GM19452 (cell line): ENCODE measurements around the gene SPDYE1.

ENCODE experiments used
- ATAC-seq: cut with Tn5 transposase; IDR thresholded peaks from one replicate; pipeline ENCODE4 v1.9.1; 2021; ENCODE audit not compliant: unreplicated experiment

The SPDYE1 gene

DNA sequence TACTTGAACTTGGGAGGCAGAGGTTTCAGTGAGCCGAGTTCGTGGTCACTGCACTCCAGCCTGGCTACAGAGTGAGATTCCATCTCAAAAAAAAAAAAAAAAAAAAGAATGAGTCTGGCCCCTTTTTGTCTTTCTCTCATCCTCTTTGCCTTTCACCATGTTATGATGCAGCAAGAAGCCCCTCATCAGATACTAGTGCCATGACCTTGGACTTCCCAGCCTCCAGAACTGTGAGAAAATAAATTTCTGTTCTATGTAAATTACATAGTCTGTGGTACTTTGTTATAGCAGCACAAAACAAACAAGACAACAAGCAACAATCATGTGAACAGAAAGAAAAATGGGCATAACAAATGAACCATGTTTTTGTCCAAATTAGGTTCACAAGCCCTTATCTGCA is 44.5 kb downstream of the SPDYE1 start:
- ATAC-seq: no peak

DNA sequence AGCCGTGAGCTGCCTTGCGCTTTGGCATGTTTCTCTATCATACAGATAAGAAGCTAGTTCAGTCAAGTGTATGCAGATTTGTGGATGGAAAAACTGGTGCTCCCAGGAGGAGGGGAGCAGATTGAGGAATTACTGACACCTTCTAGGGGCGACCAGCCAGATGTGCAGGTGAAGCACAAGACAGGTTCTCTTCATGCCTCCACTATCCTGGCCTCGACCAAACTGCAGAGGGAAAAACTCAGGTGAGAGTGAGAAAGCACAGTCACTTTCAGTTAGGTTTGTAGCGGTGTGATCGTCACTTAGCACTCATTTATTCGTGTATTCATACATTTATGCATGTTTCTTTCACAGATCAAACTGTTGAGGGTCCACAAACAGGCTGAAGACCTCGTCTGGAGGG is 46.2 kb downstream of the SPDYE1 start:
- ATAC-seq: no peak

DNA sequence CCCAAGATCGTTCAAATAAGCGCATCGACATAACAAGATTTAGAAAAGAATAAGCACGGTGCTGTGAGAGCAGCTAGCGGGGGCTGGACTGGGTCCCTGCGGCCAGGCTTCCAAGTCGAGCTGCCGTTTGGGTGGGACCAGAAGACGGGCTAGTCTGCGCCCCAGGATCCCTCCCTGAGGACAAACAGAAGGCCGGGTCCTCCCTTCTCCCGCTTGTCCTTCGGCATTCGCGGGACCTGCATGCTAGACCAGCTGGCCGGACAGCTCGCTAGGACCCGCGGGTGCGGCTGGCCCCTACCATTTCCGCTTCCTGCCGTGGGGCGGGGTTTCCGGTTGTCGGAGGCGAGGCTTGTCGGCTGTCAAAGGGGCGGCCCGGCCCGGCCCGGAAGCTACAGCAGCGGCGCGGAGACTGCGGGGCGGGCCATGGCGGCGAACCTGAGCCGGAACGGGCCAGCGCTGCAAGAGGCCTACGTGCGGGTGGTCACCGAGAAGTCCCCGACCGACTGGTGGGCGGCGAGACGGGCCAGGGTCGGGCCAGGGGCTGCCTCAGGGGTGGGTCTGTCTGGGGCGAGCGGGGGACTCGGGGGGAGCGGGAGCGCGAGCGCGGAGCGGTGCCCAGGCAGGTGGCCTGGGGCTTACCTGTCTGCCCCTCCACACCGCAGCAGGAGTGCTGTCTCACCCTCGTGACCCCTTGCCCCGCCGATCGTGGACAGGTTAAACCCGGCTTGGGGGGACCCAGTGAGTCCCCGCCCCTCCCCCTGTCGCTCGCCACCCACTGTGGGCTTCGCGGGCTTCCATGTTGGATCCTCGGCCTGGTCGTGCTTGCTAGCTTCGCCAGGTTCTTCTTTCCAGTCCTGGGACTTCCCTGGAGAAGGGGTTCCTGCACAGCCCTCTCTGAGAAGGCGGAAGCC is 46.9 kb downstream of the SPDYE1 start, which contains the start of gene DBNL:
Gene DBNL (plus strand): TSS at position 388 of the 911 bp plus-strand sequence. CDS start 36 bp downstream, at position 424.
- peak; percentile 72 for ATAC-seq

DNA sequence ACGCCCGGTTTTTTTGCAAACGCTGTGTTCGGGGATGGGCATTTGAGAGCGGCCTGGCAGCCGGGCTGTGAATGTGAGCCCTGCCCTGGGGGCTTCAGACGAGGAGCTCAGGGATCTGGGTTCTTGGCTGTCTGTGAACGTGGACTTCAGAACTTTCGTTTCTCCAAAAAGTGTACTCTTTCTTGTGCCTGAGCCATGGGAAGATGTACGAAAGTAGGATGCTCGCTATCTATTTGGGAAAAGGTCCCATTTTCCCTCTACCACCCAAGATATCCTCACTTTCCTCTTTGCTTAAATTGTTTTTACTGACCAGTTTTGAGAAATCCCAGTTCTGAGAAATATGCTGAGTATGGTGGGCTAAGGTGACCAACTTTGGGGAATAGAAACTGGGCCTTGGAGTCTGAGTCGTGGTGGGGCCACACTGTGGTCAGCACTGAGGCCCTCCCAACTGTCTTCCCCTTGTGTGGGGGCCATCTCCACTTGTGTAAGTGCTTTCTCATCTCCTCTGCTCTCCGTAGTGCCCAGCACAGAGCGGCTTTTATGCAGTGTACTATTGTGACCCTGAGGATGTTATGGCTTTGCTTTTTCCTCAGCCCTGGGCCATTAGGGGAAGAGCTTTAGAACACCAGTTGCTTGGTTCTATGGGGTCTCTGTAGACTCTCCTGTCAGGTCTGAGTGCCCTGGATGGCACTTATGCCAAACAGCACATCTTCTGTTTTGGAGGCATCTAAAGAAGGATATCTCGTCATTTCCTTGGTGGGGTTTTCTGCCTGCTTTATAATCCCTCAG is 47.7 kb downstream of the SPDYE1 start:
- peak; percentile 3 for ATAC-seq

DNA sequence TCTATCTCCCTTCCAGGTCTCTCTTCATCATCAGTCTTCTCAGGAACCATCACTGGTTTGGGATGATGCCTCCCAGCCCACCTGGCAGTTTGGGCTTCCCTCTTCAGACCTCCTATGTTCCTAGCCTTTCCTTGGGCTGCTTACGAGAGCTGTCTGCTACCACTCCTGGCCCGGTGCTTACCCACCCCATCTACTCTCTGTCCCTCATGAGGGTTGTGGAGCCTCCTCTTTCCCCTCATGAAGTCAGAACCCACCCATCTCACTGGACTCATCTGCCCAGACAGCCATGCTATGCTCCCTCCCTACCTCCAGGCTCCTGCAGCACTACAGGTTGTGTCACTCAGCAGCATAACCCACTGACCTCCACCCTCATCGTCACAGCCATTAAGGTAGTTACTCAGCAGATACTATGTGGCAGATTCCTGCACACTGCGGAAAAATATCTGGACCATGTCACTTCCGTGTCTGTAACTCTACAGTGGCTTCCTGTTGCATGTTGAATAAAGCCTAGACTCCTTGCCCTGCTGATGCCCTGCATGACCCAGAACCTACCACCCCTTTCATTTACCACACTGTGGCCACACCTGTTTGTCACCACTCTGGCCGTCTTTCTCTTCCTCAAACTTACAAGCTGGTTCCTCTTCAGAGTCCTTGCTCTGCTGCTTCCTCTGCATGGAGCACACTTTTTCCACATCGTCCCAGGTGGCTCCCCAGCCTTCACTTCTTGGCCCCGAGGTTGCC is 48.8 kb downstream of the SPDYE1 start:
- ATAC-seq: peak; percentile 63

DNA sequence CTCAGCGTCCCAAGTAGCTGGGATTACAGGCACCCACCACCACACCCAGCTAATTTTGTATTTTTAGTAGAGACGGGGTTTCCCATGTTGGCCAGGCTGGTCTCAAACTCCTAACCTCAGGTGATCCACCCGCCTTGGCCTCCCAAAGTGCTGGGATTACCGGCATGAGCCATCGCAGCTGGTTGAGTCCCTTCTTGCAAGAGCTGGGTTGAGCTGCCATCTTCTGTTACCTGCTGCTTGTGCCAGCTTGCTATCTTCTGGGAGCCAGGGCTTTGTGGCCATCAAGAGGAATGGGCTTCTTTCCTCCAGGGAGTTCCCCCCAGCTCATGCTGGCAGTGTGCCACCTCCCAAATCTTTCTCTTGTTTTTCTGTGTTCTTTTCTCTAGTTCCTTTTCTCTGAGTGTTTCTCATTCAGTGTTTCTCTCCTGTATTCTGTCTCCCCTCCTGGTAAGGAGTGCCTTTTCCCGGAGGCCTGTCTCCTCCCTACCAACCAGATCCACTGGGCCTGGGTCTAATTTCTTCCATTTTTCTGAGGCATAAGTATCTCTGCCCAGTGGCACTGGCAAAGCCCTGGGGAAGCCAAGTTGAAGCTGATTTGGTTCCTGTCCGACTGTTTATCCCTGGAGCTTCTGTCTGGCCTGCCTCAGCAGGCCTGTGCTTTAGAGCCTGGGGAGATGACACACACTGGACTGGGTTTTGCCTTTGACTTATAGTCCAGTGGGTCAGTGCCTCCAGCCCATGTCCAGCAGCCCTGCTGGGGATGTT is 50.5 kb downstream of the SPDYE1 start:
- ATAC-seq: no peak

DNA sequence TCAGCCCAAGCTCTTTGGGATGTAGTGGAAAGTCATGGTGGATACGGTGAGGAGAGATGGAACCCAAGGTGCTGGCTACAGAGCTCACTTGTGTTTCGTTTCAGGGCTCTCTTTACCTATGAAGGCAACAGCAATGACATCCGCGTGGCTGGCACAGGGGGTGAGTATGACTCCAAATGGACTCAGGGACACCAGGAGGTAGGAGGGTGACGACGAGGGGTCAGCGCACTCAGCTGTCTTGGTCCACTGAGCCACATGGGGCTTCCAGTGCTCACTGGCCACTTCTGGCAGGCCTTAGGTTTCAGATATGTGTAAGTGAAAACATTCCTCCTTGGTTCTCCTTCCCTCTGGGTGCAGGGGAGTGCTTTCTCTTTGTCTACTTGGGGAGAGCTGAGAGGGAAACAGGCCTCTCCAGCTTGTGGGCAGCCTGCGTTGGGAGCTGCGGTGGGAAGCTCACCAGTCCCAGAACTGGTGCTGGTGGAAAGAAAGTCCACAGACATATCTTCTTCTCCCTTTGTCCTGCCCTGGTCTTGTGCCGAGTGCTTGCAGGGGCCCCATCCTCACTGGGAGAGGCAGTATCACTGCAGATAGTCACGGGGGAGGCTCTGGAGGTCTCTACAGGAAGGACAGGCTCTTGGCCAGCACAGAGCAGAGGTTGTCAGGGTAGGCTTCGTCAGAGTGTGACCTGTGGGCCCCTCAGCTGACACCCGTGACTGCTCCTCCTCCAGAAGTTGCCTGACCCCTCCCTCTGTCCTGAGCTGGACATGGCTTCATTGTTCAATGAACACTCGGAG is 52.6 kb downstream of the SPDYE1 start:
- ATAC-seq: no peak

DNA sequence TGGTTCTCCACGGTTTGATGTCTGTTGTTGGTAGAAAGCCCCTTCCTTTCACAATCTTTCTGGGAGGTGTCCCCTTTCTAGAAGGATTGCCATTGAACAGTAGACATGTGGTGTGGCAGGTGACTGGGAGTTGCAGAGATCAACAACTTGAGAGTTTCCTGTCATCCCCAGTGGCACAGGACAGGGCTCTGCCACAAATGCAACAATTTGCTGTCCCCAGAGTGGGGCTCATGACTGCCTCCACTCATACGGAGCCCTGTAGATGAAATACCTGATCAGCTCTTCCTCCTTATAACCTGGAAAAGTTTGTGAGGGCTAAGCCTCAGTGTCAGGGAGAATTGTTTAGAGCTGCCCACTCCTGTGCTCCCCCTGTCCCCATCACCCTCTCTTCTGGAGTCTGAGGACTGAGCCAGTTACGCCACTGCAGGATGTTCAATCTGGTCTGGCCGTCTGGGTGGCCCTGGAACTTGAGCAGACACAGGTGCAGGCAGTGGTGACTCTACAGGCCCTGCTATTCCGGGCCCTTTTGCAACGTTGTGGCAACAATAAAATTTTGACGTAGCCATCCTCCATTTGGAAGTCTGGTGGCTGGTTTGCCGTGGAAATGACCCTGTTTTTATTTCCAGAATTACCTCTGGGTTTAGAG is 53.3 kb downstream of the SPDYE1 start:
- ATAC-seq: no peak

DNA sequence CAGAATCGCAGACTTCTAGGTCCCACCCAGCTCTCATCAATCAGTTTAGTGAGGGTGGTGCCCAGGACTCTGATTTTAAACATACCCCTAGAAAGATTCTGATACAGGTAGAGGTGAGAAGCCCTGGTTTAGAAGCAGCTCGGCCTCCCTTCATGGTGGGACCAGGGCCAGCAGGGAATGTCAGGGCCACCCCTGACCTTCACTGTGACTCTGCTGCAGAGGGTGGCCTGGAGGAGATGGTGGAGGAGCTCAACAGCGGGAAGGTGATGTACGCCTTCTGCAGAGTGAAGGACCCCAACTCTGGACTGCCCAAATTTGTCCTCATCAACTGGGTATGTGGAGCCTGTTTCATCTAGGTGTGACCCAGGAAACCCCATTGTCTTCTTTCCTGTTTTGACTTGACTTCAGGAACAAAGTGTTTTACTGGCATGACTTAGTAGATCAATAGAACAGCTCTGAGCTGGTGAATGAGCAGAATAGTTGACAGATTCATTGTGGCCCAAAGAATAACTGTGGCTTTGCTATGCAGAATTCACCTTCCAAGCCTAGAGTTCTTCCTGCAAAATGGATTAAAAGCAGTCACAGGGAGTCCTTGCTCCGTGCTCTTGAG is 54.0 kb downstream of the SPDYE1 start:
- ATAC-seq: no peak

DNA sequence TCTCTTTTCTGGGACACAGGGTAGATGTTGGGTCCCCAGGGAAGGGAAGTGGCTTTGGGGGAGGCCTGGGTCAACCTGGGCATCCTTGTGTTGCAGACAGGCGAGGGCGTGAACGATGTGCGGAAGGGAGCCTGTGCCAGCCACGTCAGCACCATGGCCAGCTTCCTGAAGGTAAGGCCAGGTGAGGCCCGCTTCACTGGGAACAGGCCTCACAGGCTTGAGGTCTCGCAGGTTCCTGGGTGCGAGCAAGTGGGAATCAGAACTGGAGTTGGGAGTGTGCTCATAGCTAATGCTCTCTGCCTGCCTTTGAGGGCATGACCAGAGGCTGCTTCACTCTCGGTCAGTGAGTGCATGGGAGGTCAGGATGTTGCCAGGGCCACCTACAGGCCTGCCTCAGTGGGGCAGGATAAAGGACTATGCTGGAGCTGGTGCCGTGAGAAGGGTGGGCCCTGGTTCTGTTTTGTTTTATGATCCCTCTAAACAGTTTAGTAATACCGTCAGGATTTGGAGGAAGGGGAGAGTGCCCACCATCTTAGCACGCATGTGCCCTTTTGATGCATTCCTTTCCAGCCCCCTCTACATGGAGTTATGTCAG is 55.2 kb downstream of the SPDYE1 start:
- ATAC-seq: no peak

DNA sequence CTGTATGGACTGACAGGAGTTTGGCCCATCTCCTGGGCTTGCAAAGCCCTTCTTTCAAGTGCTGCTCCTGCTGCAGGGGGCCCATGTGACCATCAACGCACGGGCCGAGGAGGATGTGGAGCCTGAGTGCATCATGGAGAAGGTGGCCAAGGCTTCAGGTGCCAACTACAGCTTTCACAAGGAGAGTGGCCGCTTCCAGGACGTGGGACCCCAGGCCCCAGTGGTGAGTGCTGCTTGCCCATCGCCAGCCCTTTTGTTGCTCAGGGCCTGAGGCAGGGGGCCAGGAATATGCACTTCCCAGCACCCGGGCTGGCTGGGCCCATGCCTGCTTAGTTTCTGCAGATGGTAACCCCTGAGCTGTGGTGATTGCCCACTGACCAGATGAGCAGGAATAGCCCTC is 59.0 kb downstream of the SPDYE1 start:
- ATAC-seq: no peak

DNA sequence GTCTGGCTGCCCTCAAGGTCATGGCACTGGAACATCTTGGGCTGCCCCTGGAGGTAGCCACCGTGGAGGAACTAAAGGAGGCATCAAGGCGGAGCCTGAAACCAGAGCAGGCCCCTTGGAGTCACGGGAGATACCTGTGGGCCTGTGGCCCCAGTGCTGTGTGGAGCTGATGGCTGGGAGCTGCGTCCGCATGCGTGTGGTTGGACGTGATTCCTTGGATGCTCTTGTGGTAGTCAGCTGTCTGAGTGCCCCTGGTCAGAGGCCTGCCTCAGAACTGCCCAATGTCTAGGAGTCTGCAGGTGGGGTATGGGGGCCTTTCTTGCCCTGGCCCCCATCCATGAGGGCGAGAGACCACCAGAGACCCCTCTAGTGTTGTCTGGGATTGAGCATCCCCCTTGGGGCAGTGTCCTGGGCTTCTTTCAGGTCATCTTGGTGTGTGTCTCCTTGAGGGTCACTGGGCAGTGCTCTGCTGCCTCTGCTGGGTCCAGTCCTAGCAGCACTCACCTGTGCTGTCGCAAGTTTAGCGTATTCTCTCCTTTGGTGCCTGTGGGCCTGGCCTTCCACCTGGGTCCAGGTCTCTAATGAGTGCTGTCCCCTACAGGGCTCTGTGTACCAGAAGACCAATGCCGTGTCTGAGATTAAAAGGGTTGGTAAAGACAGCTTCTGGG is 59.6 kb downstream of the SPDYE1 start:
- no peak for ATAC-seq

DNA sequence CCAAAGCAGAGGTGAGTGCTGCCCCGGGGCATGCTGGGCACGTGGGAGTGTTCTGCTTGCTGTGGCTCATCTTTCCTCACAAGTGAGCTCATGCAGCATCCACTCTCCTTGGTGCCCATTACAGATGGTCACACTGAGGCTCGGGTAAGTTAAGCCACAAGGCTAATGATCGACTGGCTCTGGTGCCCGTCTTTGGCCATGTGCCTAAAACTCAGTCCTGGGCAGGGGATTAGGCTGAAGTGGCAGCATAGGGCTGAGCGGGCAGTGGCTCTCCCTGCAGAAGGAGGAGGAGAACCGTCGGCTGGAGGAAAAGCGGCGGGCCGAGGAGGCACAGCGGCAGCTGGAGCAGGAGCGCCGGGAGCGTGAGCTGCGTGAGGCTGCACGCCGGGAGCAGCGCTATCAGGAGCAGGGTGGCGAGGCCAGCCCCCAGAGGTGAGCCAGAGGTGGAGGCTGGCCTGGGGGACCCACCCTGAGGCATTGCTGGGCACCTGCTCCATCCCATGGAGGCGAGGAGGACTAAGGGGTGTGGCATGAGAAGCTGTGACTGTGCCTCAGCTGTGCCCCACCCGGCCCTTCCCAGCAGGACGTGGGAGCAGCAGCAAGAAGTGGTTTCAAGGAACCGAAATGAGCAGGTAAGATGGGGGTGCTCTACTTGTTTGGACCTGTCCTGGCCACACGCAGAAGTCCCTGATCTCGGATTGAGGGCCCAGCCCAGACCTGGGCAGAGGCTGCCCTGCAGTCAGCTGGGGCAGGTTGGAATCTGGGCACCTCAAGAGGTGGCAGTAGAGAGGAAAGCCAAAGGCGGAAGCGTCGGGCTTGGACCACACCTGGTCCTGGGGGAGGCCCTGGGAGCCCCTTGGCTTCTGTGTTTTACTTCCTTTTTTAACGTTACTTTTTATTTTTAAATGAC is 60.4 kb downstream of the SPDYE1 start:
- ATAC-seq: no peak

DNA sequence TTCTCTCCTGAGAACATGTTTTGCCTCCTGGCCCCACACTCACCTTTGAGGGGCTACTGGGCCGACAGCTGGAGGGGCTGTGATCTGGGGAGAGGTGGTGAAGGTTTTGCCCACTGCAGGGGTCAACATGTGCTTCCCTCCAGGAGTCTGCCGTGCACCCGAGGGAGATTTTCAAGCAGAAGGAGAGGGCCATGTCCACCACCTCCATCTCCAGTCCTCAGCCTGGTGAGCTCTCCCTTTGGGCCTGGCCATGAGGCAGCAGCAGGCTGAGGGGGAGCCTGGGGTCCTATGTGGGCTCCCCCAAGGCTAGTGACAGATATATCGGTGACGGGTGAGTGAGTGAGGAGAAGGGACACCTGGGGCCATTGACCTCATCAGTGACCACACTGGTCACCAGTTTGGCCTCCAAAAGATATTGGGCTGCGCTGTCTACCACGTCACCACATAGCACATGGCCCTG is 61.1 kb downstream of the SPDYE1 start:
- no peak for ATAC-seq

DNA sequence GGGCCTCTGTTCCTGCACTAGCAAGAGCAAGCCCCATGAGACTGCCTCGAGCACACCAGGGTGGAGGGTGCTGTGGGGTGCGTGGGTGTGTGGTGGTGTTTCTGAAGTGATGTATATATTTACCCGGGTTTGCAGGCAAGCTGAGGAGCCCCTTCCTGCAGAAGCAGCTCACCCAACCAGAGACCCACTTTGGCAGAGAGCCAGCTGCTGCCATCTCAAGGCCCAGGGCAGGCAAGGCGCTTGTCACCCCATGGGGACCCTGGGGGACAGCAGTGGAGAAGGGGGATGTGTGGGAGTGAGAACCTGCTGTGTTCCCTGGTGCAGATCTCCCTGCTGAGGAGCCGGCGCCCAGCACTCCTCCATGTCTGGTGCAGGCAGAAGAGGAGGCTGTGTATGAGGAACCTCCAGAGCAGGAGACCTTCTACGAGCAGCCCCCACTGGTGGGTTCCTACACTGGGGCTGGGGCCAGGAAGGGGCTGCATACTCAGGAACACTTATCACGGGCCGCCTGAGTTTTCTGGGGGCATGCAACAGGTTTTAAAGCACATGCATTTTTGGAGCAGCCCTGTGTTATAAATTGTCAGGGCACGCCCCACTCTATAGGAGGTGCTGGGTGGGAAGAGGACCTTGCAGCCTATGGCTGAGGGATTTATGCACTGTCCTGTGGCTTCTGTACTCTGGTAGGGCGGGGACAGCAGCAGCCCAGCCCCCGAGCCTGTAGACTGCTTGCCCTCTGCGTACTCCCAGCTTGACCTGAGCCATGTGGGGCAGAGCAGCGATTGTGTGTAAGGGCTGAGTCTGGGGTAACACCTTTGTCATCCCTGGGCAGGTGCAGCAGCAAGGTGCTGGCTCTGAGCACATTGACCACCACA is 61.8 kb downstream of the SPDYE1 start:
- ATAC-seq: no peak
